HepG2 (cell line): Measurements from ENCODE around the gene SLC2A10. TPM values are rescaled to one million over a fixed set of nuclear protein-coding genes. Genes with fewer than 3 reads are reported as not detected.

Experiments
- AGO2 ChIP-seq: fragments of 200-400 bp; formaldehyde crosslinking; optimal IDR thresholded peaks from 2 replicates; pipeline ENCODE3; 2017; ENCODE audit warnings: mild to moderate bottlenecking, low read depth, low read length, moderate library complexity
- DMTF1 ChIP-seq: sonication (generic); formaldehyde crosslinking; IDR thresholded peaks from 2 replicates; pipeline ENCODE4 v1.4.0; 2020; ENCODE audit warnings: mild to moderate bottlenecking, missing genetic modification reagents
- EED ChIP-seq: sonication (generic); formaldehyde crosslinking; IDR thresholded peaks from 2 replicates; pipeline ENCODE4 v1.5.0; 2020; ENCODE audit warnings: mild to moderate bottlenecking, missing genetic modification reagents
- FOXA1 ChIP-seq, 2 experiments: fragments of 450-650 bp in 1 of 2; sonication (generic) in 1 of 2; formaldehyde crosslinking in 1 of 2; IDR thresholded peaks; 2 replicates each; pipeline versions ENCODE4 v1.4.0 to v1.6.1; 2016 to 2020; ENCODE audit warnings: missing genetic modification reagents in 1 of 2
- GTF3A ChIP-seq: sonication (generic); formaldehyde crosslinking; conservative IDR thresholded peaks from 2 replicates; pipeline ENCODE4 v1.4.0; 2020; ENCODE audit warnings: mild to moderate bottlenecking, missing genetic modification reagents
- GZF1 ChIP-seq: sonication (generic); formaldehyde crosslinking; IDR thresholded peaks from 2 replicates; pipeline ENCODE4 v1.5.1; 2020; ENCODE audit warnings: mild to moderate bottlenecking, missing genetic modification reagents
- KLF9 ChIP-seq: IDR thresholded peaks from 2 replicates; pipeline ENCODE4 v1.6.1; 2016; ENCODE audit warnings: low read depth
- POLR2A ChIP-seq, 2 experiments: IDR thresholded peaks; 2 replicates each; pipeline ENCODE4 v1.6.1; 2011; ENCODE audit warnings: low read depth in 2 of 2, low read length in 2 of 2, mild to moderate bottlenecking in 1 of 2, moderate library complexity in 1 of 2; ENCODE audit not compliant: insufficient read depth in 1 of 2
- RNF2 ChIP-seq: fragments of 450-650 bp; conservative IDR thresholded peaks from 2 replicates; pipeline ENCODE4 v1.6.1; 2016; ENCODE audit warnings: low read depth
- SAFB2 ChIP-seq: sonication (generic); formaldehyde crosslinking; IDR thresholded peaks from 2 replicates; pipeline ENCODE4 v1.5.1; 2020; ENCODE audit warnings: missing genetic modification reagents, low read depth, mild to moderate bottlenecking, borderline replicate concordance
- SP140L ChIP-seq: sonication (generic); formaldehyde crosslinking; IDR thresholded peaks from 2 replicates; pipeline ENCODE4 v1.4.0; 2020; ENCODE audit warnings: missing genetic modification reagents, borderline replicate concordance
- TAF15 ChIP-seq: fragments of 200-400 bp; formaldehyde crosslinking; IDR thresholded peaks from one replicate; pipeline ENCODE4 v1.6.1; 2018; ENCODE audit warnings: mild to moderate bottlenecking, low read depth, low read length; ENCODE audit not compliant: poor library complexity, severe bottlenecking
- TARDBP ChIP-seq: sonication (generic); formaldehyde crosslinking; IDR thresholded peaks from 2 replicates; pipeline ENCODE4 v1.8.0; 2022; ENCODE audit warnings: mild to moderate bottlenecking, missing genetic modification reagents
- THYN1 ChIP-seq: sonication (generic); formaldehyde crosslinking; IDR thresholded peaks from 2 replicates; pipeline ENCODE4 v1.8.1; 2023; ENCODE audit warnings: low read depth, mild to moderate bottlenecking, moderate library complexity, missing genetic modification reagents, borderline replicate concordance
- ZFYVE20 ChIP-seq: sonication (generic); formaldehyde crosslinking; IDR thresholded peaks from 2 replicates; pipeline ENCODE4 v1.8.0; 2023; ENCODE audit warnings: low read depth, mild to moderate bottlenecking, moderate library complexity, missing genetic modification reagents, borderline replicate concordance
- ZNF251 ChIP-seq: sonication (generic); formaldehyde crosslinking; IDR thresholded peaks from 2 replicates; pipeline ENCODE4 v1.9.0; 2021; ENCODE audit warnings: mild to moderate bottlenecking, missing genetic modification reagents
- ZNF564 ChIP-seq: sonication (generic); formaldehyde crosslinking; IDR thresholded peaks from 2 replicates; pipeline ENCODE4 v1.8.1; 2023; ENCODE audit warnings: mild to moderate bottlenecking, missing genetic modification reagents
- ZNF614 ChIP-seq: IDR thresholded peaks from 2 replicates; pipeline ENCODE4 v1.6.1; 2018; ENCODE audit warnings: missing biosample characterization, missing genetic modification reagents, inconsistent platforms, borderline replicate concordance
- ZNF710 ChIP-seq: sonication (generic); formaldehyde crosslinking; IDR thresholded peaks from 2 replicates; pipeline ENCODE4 v1.5.0; 2020; ENCODE audit warnings: mild to moderate bottlenecking, missing genetic modification reagents, borderline replicate concordance
- ZSCAN20 ChIP-seq: sonication (generic); formaldehyde crosslinking; IDR thresholded peaks from 2 replicates; pipeline ENCODE4 v1.4.0; 2020; ENCODE audit warnings: missing genetic modification reagents, mild to moderate bottlenecking, borderline replicate concordance
- ZSCAN5A ChIP-seq: sonication (generic); formaldehyde crosslinking; IDR thresholded peaks from 2 replicates; pipeline ENCODE4 v1.8.0; 2022; ENCODE audit warnings: mild to moderate bottlenecking, missing genetic modification reagents, borderline replicate concordance
- polyA plus RNA-seq, 8 experiments: library from polyadenylated mRNA; depleted of rRNA in 3 of 8; stranded (reverse) in 7 of 8; unstranded in 1 of 8; fragments of >200 nt; fragmentation: Illumina TruSeq in 4 of 8; extraction: Trizol in 4 of 8; gene quantifications; 2 replicates each; pipeline versions ENCODE4 v1.2.1 to v1.2.3, GENCODE V29; 2011 to 2016; ENCODE audit warnings: low read depth in 4 of 8, missing spikeins in 1 of 8, mixed read lengths in 1 of 8; ENCODE audit not compliant: insufficient read depth in 1 of 8
- total RNA-seq, 5 experiments: library from RNA; depleted of rRNA; stranded (reverse); fragments of >200 nt; fragmentation: Illumina TruSeq; extraction: Trizol; gene quantifications; 2 replicates each; pipeline ENCODE4 v1.2.3, GENCODE V29; 2016; ENCODE audit warnings: low read depth in 1 of 5
- TF ChIP-seq, protein P1 (sequence below): sonication (generic); formaldehyde crosslinking; IDR thresholded peaks from 2 replicates; pipeline ENCODE4 v1.8.1; 2023; ENCODE audit warnings: missing genetic modification reagents, mild to moderate bottlenecking, borderline replicate concordance
- TF ChIP-seq, protein P2 (sequence below): sonication (generic); formaldehyde crosslinking; IDR thresholded peaks from 2 replicates; pipeline ENCODE4 v1.4.0; 2020; ENCODE audit warnings: missing genetic modification reagents

Gene SLC2A10
- total and polyA plus RNA-seq, 2 of the 13 experiments (the other 11 are each of a cell fraction or from before 2014, with no cell fraction given) = 16.0 to 18.4 TPM

DNA sequence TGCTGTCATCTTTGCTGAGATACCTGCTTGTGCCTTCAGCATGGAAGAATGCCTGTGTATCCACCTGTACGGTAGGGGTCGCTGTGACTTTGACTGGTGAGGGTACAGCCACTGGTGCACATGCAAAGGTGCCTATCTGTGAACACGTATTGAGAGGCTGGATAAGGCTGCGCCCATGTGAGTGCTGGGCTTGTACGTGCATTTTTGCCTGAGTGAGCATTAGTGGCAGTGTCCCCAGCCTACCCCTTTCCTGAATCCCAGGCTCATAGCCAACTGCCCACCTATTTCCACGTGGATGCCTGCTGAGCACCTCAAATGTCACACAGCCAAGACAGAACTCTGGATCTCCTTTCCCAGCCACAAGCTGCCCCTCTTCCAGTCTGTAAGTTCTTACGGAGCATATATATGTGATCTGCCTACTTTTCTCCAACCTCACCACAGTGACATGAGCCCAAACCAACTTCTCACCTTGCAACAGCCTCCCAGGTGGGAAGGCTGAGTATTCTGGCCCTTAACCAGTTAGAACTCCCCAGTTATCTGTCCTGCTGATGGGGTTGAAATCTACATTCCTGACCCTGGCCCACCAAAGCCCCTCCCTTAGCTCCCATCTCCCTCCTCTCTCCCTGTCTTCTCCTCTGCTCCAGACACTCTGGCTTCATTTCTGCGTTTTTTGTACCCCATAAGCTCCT, 1.1 kb upstream of the SLC2A10 start (continued):
- TF ChIP-seq ZFYVE20 (CRISPR knock-in tag) (no peak), ZNF564 (CRISPR knock-in tag) (peak; percentile 29; the same call in 1 of the 2 replicates), KLF9 (CRISPR knock-in tag) (no peak), DMTF1 (CRISPR knock-in tag) (no peak), TAF15 (no peak), GZF1 (peak; percentile 24; the same call in 1 of the 2 replicates), EED (CRISPR knock-in tag) (0 out of 2 replicates have a peak, but pooled peaks have one; percentile 17), AGO2 (no peak), RNF2 (no peak; the same call in 1 of the 2 replicates), SAFB2 (CRISPR knock-in tag) (no peak; the same call in 1 of the 2 replicates), ZNF251 (CRISPR knock-in tag) (no peak), ZNF710 (no peak; the same call in 1 of the 2 replicates), POLR2A (IDR thresholded peaks at IDR 0.05; ENCODE audit: insufficient read depth in 1 of 2, low read depth in 2 of 2, low read length in 2 of 2) (peak in 1 of 2 experiments; percentile 89), ZSCAN20 (no peak), ZSCAN5A (CRISPR knock-in tag) (no peak), ZNF614 (CRISPR knock-in tag) (peak; percentile 63; the same call in 1 of the 2 replicates), GTF3A (no peak), THYN1 (no peak), TARDBP (CRISPR knock-in tag) (0 out of 2 replicates have a peak, but pooled peaks have one; percentile 70), SP140L (CRISPR knock-in tag) (no peak), FOXA1 (IDR thresholded peaks at IDR 0.05) (no peak), FOXA1 (CRISPR knock-in tag; IDR thresholded peaks at IDR 0.05) (peak; percentile 67; the same call in 1 of the 2 replicates)
- TF ChIP-seq, protein P1, sequence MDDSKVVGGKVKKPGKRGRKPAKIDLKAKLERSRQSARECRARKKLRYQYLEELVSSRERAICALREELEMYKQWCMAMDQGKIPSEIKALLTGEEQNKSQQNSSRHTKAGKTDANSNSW = no peak
- TF ChIP-seq, protein P2, sequence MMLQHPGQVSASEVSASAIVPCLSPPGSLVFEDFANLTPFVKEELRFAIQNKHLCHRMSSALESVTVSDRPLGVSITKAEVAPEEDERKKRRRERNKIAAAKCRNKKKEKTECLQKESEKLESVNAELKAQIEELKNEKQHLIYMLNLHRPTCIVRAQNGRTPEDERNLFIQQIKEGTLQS = no peak
